Neural crest cell (in vitro differentiated cells): Measurements from ENCODE around the gene UMAD1. TPM values are rescaled to one million over a fixed set of nuclear protein-coding genes. Genes with fewer than 3 reads are reported as not detected.

ENCODE experiments used
- DNase-seq: peaks from one replicate; pipeline ENCODE4 v3.0.0; 2021; ENCODE audit warnings: low read depth, mixed read lengths, low spot score
- H3K27ac Mint-ChIP-seq: one replicate; pipeline ENCODE4 v1.8.0; 2021; ENCODE audit warnings: mild to moderate bottlenecking, mixed read lengths; ENCODE audit not compliant: unreplicated experiment
- H3K27me3 Mint-ChIP-seq: 2 replicates; pipeline ENCODE4 v1.8.0; 2021; ENCODE audit warnings: low read depth, mild to moderate bottlenecking, mixed read lengths
- H3K36me3 Mint-ChIP-seq: 2 replicates; pipeline ENCODE4 v1.8.0; 2021; ENCODE audit warnings: low read depth, mild to moderate bottlenecking, mixed read lengths
- H3K4me1 Mint-ChIP-seq: 2 replicates; pipeline ENCODE4 v1.8.0; 2021; ENCODE audit warnings: mixed read lengths
- H3K4me3 Mint-ChIP-seq: one replicate; pipeline ENCODE4 v1.8.0; 2021; ENCODE audit warnings: mild to moderate bottlenecking, mixed read lengths
- H3K9me3 Mint-ChIP-seq: 2 replicates; pipeline ENCODE4 v1.8.0; 2021; ENCODE audit warnings: mixed read lengths
- CTCF ChIP-seq: fragments of 200-600 bp; sonication (generic); conservative IDR thresholded peaks from 2 replicates; pipeline ENCODE4 v1.5.0; 2021; ENCODE audit warnings: antibody characterized with exemption, mild to moderate bottlenecking
- total RNA-seq: library from RNA; stranded (reverse); gene quantifications from 2 replicates; pipeline ENCODE4 v1.2.1, GENCODE V29; 2021

UMAD1 gene
- total RNA-seq, 1 donor from 2014 or later, result 9.8 TPM

- Mint-ChIP-seq H3K27me3 (no peaks in the 10 kb centered on the region), H3K9me3 (no peaks in the 10 kb centered on the region), H3K36me3 (no peaks in the 10 kb centered on the region), H3K4me1 (peaks cover 24% of the 10 kb centered on the region), H3K4me3 (no peak overlapping the region), H3K27ac (no peak overlapping the region)
- DNase-seq, result no peak
- no peak for TF ChIP-seq CTCF
Measured at GRCh38 chr7:7707806-7708205, 67.3 kb downstream of the UMAD1 start.

- no peak for DNase-seq
- no peak for TF ChIP-seq CTCF
- Mint-ChIP-seq H3K36me3 (no peaks in the 10 kb centered on the region), H3K27ac (no peak overlapping the region), H3K4me1 (peaks cover 24% of the 10 kb centered on the region), H3K9me3 (no peaks in the 10 kb centered on the region), H3K4me3 (no peak overlapping the region), H3K27me3 (no peaks in the 10 kb centered on the region)
Measured at GRCh38 chr7:7709291-7709690, 68.7 kb downstream of the UMAD1 start.

- TF ChIP-seq CTCF, result no peak
- Mint-ChIP-seq H3K4me1 (peaks cover 20% of the 10 kb centered on the region), H3K27ac (no peak overlapping the region), H3K9me3 (no peaks in the 10 kb centered on the region), H3K4me3 (no peak overlapping the region), H3K27me3 (no peaks in the 10 kb centered on the region), H3K36me3 (no peaks in the 10 kb centered on the region)
- DNase-seq, result no peak
Measured at GRCh38 chr7:7710469-7710868, 69.9 kb downstream of the UMAD1 start.

GRCh38 chr7:7713730-7714129 lies 73.2 kb downstream of the UMAD1 start:
- no peaks in the 10 kb centered on the region for H3K36me3 Mint-ChIP-seq
- DNase-seq, result no peak
- no peak overlapping the region for H3K27ac Mint-ChIP-seq
- H3K9me3 Mint-ChIP-seq, result no peaks in the 10 kb centered on the region
- no peak for TF ChIP-seq CTCF
- peaks cover 7% of the 10 kb centered on the region for H3K4me1 Mint-ChIP-seq
- no peaks in the 10 kb centered on the region for H3K27me3 Mint-ChIP-seq
- H3K4me3 Mint-ChIP-seq, result no peak overlapping the region

- no peak for DNase-seq
- Mint-ChIP-seq H3K27ac (no peak within 1 kb of the TSS), H3K4me3 (no peak within 1 kb of the TSS), H3K36me3 (peaks cover 2% of the 10 kb centered on the region), H3K4me1 (no peaks in the 10 kb centered on the region), H3K9me3 (peaks cover 2% of the 10 kb centered on the region), H3K27me3 (no peaks in the 10 kb centered on the region)
- TF ChIP-seq CTCF, result no peak
Measured at GRCh38 chr7:7718492-7718891, 77.9 kb downstream of the UMAD1 start, which contains the start of gene RPA3. RPA3 (minus strand) TSS chr7:7718607; CDS start chr7:7640418, 78,189 bp downstream.

GRCh38 chr7:7719236-7719635 lies 78.7 kb downstream of the UMAD1 start:
- no peak for DNase-seq
- H3K4me1 Mint-ChIP-seq, result no peaks in the 10 kb centered on the region
- H3K36me3 Mint-ChIP-seq, result peaks cover 2% of the 10 kb centered on the region
- peaks cover 2% of the 10 kb centered on the region for H3K9me3 Mint-ChIP-seq
- no peak for TF ChIP-seq CTCF
- H3K4me3 Mint-ChIP-seq, result no peak overlapping the region
- H3K27me3 Mint-ChIP-seq, result no peaks in the 10 kb centered on the region
- no peak overlapping the region for H3K27ac Mint-ChIP-seq
